A549 (cell line): ENCODE measurements around the gene CARMIL1. TPM values are rescaled to one million over a fixed set of nuclear protein-coding genes. Genes with fewer than 3 reads are reported as not detected.

Experiments
- ATAC-seq, 2 experiments: fragments of 200-7000 bp in 1 of 2; fragments of >200 bp in 1 of 2; cut with Nextera tagmentation in 1 of 2; cut with Tn5 transposase in 1 of 2; 3 replicates each; pipeline versions ENCODE4 v1.8.0 to v1.9.1; 2018 to 2020; ENCODE audit warnings: mild to moderate bottlenecking in 1 of 2, moderate library complexity in 1 of 2
- CTCF ChIA-PET: fragments of 300-600 bp; sonication (Branson Sonifier 250); formaldehyde crosslinking; extraction: SDS; loops from one replicate; lab custom pipeline; 2021; ENCODE audit warnings: antibody characterized with exemption, inconsistent platforms; lab: Yijun Ruan, JAX
- POLR2A ChIA-PET: fragments of 350-600 bp; formaldehyde crosslinking; extraction: SDS; loops from one replicate; lab custom pipeline; 2021; ENCODE audit warnings: antibody characterized with exemption, inconsistent platforms; lab: Yijun Ruan, JAX
- DNase-seq, 2 experiments: peaks; one replicate each; pipeline versions ENCODE4 v3.0.0 to v3.0.0-alpha.2; 2011 to 2016; ENCODE audit warnings: low read depth in 1 of 2, low spot score in 1 of 2
- FAIRE-seq: peaks from 2 replicates; lab custom pipeline; 2011; peaks lifted over from hg19 to GRCh38; lab: Jason Lieb, UNC
- H3K27ac ChIP-seq, 2 experiments: fragments of >200 bp; sonication (Bioruptor Twin); formaldehyde crosslinking; 3 replicates each; pipeline ENCODE4 v1.5.1; 2016 to 2017
- H3K4me1 ChIP-seq: fragments of >200 bp; sonication (Bioruptor Twin); formaldehyde crosslinking; 3 replicates; pipeline ENCODE4 v1.6.1; 2016
- H3K4me2 ChIP-seq: fragments of >200 bp; sonication (Bioruptor Twin); formaldehyde crosslinking; 3 replicates; pipeline ENCODE4 v1.6.1; 2016
- H3K4me3 ChIP-seq: fragments of >200 bp; sonication (Bioruptor Twin); formaldehyde crosslinking; 3 replicates; pipeline ENCODE4 v1.5.1; 2016
- H3K9me3 ChIP-seq: fragments of >200 bp; sonication (Bioruptor Twin); formaldehyde crosslinking; 3 replicates; pipeline ENCODE4 v1.6.1; 2016
- ATOH8 ChIP-seq: fragments of 250-450 bp; sonication (Bioruptor Pico); IDR thresholded peaks from 2 replicates; pipeline ENCODE4 v1.5.0; 2020; ENCODE audit warnings: low read depth, mild to moderate bottlenecking, moderate library complexity
- CEBPB ChIP-seq, 2 experiments: fragments of >200 bp in 1 of 2; sonication (Bioruptor Twin) in 1 of 2; formaldehyde crosslinking in 1 of 2; IDR thresholded peaks; 2 replicates each; pipeline ENCODE4 v1.6.1; 2012 to 2016
- FOXS1 ChIP-seq: fragments of 250-450 bp; sonication (Bioruptor Pico); IDR thresholded peaks from 2 replicates; pipeline ENCODE4 v1.5.0; 2020; ENCODE audit warnings: mild to moderate bottlenecking, moderate library complexity
- GATA3 ChIP-seq: IDR thresholded peaks from 2 replicates; pipeline ENCODE4 v1.6.1; 2012; ENCODE audit warnings: borderline replicate concordance
- HMGXB4 ChIP-seq: fragments of 250-450 bp; sonication (Bioruptor Pico); IDR thresholded peaks from 2 replicates; pipeline ENCODE4 v1.5.0; 2021; ENCODE audit warnings: mild to moderate bottlenecking, moderate library complexity, borderline replicate concordance
- HOXB13 ChIP-seq: fragments of 250-450 bp; sonication (Bioruptor Pico); IDR thresholded peaks from 2 replicates; pipeline ENCODE4 v1.5.0; 2020; ENCODE audit warnings: low read depth, mild to moderate bottlenecking, moderate library complexity
- HOXB5 ChIP-seq: fragments of 250-450 bp; sonication (Bioruptor Pico); IDR thresholded peaks from 2 replicates; pipeline ENCODE4 v1.5.0; 2020; ENCODE audit warnings: mild to moderate bottlenecking, moderate library complexity
- JUN ChIP-seq, 2 experiments: fragments of >200 bp; sonication (Bioruptor Twin); formaldehyde crosslinking; IDR thresholded peaks; 2 replicates in 1 of 2; 3 replicates in 1 of 2; pipeline ENCODE4 v1.6.1; 2016 to 2017
- MAZ ChIP-seq: fragments of 150-350 bp; IDR thresholded peaks from 2 replicates; pipeline ENCODE4 v1.6.1; 2014; ENCODE audit warnings: antibody characterized with exemption, low read depth, low read length, borderline replicate concordance
- MYC ChIP-seq: IDR thresholded peaks from 2 replicates; pipeline ENCODE4 v1.6.1; 2012; ENCODE audit warnings: mild to moderate bottlenecking, inconsistent platforms, low read length, improper control_type of control experiment, borderline replicate concordance
- NR3C1 ChIP-seq: fragments of >200 bp; sonication (Bioruptor Twin); formaldehyde crosslinking; IDR thresholded peaks from 3 replicates; pipeline ENCODE4 v1.6.1; 2017
- PHF8 ChIP-seq: fragments of 200-600 bp; sonication (generic); IDR thresholded peaks from 2 replicates; pipeline ENCODE4 v1.6.1; 2016; ENCODE audit warnings: low read depth, mild to moderate bottlenecking, antibody characterized with exemption, moderate library complexity, borderline replicate concordance
- POLR2A ChIP-seq: IDR thresholded peaks from 2 replicates; pipeline ENCODE4 v1.6.1; 2012; ENCODE audit warnings: mild to moderate bottlenecking, low read length
- POLR2AphosphoS2 ChIP-seq: conservative IDR thresholded peaks from 2 replicates; pipeline ENCODE4 v1.6.1; 2012; ENCODE audit warnings: low read length, improper control_type of control experiment, inconsistent platforms
- RARB ChIP-seq: fragments of 250-450 bp; sonication (Bioruptor Pico); IDR thresholded peaks from 2 replicates; pipeline ENCODE4 v1.8.0; 2021; ENCODE audit warnings: mild to moderate bottlenecking, moderate library complexity
- RNF2 ChIP-seq: fragments of 200-600 bp; sonication (generic); IDR thresholded peaks from 2 replicates; pipeline ENCODE4 v1.6.1; 2016; ENCODE audit warnings: low read depth, mild to moderate bottlenecking, antibody characterized with exemption, moderate library complexity, borderline replicate concordance
- SMC3 ChIP-seq: fragments of >200 bp; sonication (Bioruptor Twin); formaldehyde crosslinking; IDR thresholded peaks from 3 replicates; pipeline ENCODE4 v1.6.1; 2018; ENCODE audit warnings: inconsistent platforms
- TFCP2L1 ChIP-seq: fragments of 250-450 bp; sonication (Bioruptor Pico); IDR thresholded peaks from 2 replicates; pipeline ENCODE4 v1.5.0; 2021; ENCODE audit warnings: mild to moderate bottlenecking
- TP53 ChIP-seq: fragments of 250-450 bp; sonication (Bioruptor Pico); IDR thresholded peaks from 2 replicates; pipeline ENCODE4 v1.5.0; 2021; ENCODE audit warnings: mild to moderate bottlenecking, moderate library complexity
- ZC3H11A ChIP-seq: fragments of 450-650 bp; IDR thresholded peaks from 2 replicates; pipeline ENCODE4 v1.6.1; 2014; ENCODE audit warnings: antibody characterized with exemption, mild to moderate bottlenecking
- ZFP36 ChIP-seq: fragments of 450-650 bp; IDR thresholded peaks from 2 replicates; pipeline ENCODE4 v1.6.1; 2014; ENCODE audit warnings: borderline replicate concordance; ENCODE audit not compliant: partially characterized antibody
- ZSCAN20 ChIP-seq: fragments of 250-450 bp; sonication (Bioruptor Pico); IDR thresholded peaks from 2 replicates; pipeline ENCODE4 v1.8.0; 2022; ENCODE audit warnings: mild to moderate bottlenecking, moderate library complexity
- WGBS: methylation state at CpG from one replicate; pipeline ENCODE4 v1.1.6; 2017; ENCODE audit errors: missing lambda C conversion rate; 5-methylcytosine and 5-hydroxymethylcytosine counted together
- polyA plus RNA-seq, 4 experiments: library from polyadenylated mRNA; depleted of rRNA in 3 of 4; stranded (reverse); fragments of >200 nt; fragmentation: RNase III in 1 of 4; extraction: RNeasy Plus Mini Kit Qiagen cat#74134 plus additional on column Dnase treatment in 1 of 4; gene quantifications; 2 replicates in 3 of 4; 3 replicates in 1 of 4; pipeline ENCODE4 v1.2.3, GENCODE V29; 2011 to 2017
- TF ChIP-seq, protein P1 (sequence below): IDR thresholded peaks from 2 replicates; pipeline ENCODE4 v1.6.1; 2012
- TF ChIP-seq, protein P2 (sequence below): fragments of 450-650 bp; IDR thresholded peaks from 2 replicates; pipeline ENCODE4 v1.6.1; 2014; ENCODE audit warnings: antibody characterized with exemption
- TF ChIP-seq, protein P3 (sequence below): IDR thresholded peaks from 2 replicates; pipeline ENCODE4 v1.6.1; 2012; ENCODE audit warnings: low read depth, borderline replicate concordance

Gene CARMIL1
- polyA plus RNA-seq, 2 of the 4 experiments (the other 2 are of a cell fraction) = 11.5 to 11.8 TPM

DNA sequence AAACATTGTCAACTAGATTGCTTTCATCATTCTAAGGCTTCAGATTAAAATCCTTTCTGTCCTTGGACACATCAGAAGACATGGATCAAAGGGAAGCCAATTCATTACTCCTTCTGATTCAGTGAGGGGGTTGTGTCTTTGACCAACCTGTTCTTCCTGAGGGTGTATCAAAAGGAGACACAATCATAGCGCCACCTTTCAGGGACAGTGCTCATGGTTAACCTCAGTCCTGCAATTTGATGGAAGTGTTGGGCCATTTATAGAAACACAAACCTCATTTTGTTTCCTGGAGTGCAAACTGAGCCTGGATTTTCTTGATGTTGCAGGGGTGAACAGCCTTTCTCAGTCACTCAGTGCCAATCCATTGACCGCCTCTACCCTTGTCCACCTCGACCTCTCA, 209.0 kb downstream of the CARMIL1 start:
- TF ChIP-seq ZSCAN20 (no peak), ZFP36 (no peak), NR3C1 (no peak), FOXS1 (CRISPR knock-in tag) (no peak), POLR2AphosphoS2 (no peak), TFCP2L1 (CRISPR knock-in tag) (no peak), RNF2 (no peak), CEBPB (IDR thresholded peaks at IDR 0.05) (no peak), JUN (IDR thresholded peaks at IDR 0.05) (no peak), MAZ (no peak), HOXB13 (CRISPR knock-in tag) (no peak), TP53 (CRISPR knock-in tag) (no peak), POLR2A (no peak)
- TF ChIP-seq, protein P1, sequence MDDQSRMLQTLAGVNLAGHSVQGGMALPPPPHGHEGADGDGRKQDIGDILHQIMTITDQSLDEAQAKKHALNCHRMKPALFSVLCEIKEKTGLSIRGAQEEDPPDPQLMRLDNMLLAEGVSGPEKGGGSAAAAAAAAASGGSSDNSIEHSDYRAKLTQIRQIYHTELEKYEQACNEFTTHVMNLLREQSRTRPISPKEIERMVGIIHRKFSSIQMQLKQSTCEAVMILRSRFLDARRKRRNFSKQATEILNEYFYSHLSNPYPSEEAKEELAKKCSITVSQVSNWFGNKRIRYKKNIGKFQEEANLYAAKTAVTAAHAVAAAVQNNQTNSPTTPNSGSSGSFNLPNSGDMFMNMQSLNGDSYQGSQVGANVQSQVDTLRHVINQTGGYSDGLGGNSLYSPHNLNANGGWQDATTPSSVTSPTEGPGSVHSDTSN = no peak
- TF ChIP-seq, all 56 proteins: peak for 0
- Histone ChIP-seq H3K4me1 (peaks cover 3% of the 10 kb centered on the region; the same call in 1 of the 3 replicates), H3K27ac (no peak overlapping the region), H3K4me2 (no peak overlapping the region), H3K4me3 (no peak overlapping the region), H3K9me3 (no peaks in the 10 kb centered on the region)
- DNase-seq = no peak
- no peak for FAIRE-seq
- ATAC-seq = no peak
- 88% methylated on average over 3 of the region's 3 CpGs for WGBS
- ChIA-PET POLR2A (no interaction called here), CTCF (interaction anchor here (1.0 to 4.8 kb wide), 8 partner anchors 10 to 265 kb away, joined by 3 to 44 read pairs (median 8); partner anchors contain the start of gene CARMIL1)

- DNase-seq (no peak), FAIRE-seq (no peak), ATAC-seq (peak; percentile 47 to 64; a peak in 1 of 6 replicates)
- Histone ChIP-seq H3K4me2 (no peak overlapping the region), H3K9me3 (no peaks in the 10 kb centered on the region), H3K4me3 (no peak overlapping the region), H3K27ac (peak overlapping the region in 1 of 2 experiments; percentile 66; a peak in 2 of 6 replicates), H3K4me1 (peaks cover 3% of the 10 kb centered on the region; the same call in 1 of the 3 replicates)
- TF ChIP-seq NR3C1 (no peak), ZFP36 (no peak), JUN (IDR thresholded peaks at IDR 0.05) (no peak), MAZ (no peak), PHF8 (no peak), ATOH8 (CRISPR knock-in tag) (no peak), HMGXB4 (CRISPR knock-in tag) (no peak), RNF2 (no peak), ZC3H11A (no peak), CEBPB (IDR thresholded peaks at IDR 0.05) (no peak), SMC3 (no peak), GATA3 (no peak), HOXB5 (CRISPR knock-in tag) (no peak), MYC (no peak), RARB (CRISPR knock-in tag) (no peak), TFCP2L1 (CRISPR knock-in tag) (no peak)
- TF ChIP-seq, protein P2, sequence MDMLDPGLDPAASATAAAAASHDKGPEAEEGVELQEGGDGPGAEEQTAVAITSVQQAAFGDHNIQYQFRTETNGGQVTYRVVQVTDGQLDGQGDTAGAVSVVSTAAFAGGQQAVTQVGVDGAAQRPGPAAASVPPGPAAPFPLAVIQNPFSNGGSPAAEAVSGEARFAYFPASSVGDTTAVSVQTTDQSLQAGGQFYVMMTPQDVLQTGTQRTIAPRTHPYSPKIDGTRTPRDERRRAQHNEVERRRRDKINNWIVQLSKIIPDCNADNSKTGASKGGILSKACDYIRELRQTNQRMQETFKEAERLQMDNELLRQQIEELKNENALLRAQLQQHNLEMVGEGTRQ = no peak
- TF ChIP-seq, protein P3, sequence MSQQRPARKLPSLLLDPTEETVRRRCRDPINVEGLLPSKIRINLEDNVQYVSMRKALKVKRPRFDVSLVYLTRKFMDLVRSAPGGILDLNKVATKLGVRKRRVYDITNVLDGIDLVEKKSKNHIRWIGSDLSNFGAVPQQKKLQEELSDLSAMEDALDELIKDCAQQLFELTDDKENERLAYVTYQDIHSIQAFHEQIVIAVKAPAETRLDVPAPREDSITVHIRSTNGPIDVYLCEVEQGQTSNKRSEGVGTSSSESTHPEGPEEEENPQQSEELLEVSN = no peak
- ChIA-PET POLR2A (interaction anchor here (0.6 to 1.2 kb wide), 3 partner anchors 82 to 224 kb away, joined by 6 to 7 read pairs (median 7); partner anchors contain the start of gene CARMIL1), CTCF (interaction anchor here (0.6 to 4.8 kb wide), 25 partner anchors 11 to 466 kb away, joined by 3 to 44 read pairs (median 4); partner anchors contain the start of gene CARMIL1)
- 66% methylated on average over 3 of the region's 3 CpGs for WGBS
These were observed 210.2 kb downstream of the CARMIL1 start for GRCh38 chr6:25489399-25489798.
